ENCODE results near the gene GPR42. TPM values are rescaled to one million over a fixed set of nuclear protein-coding genes. Genes with fewer than 3 reads are reported as not detected.

Gene GPR42
- total and polyA plus RNA-seq, 2 donors (not counting 1 experiment from before 2014, with no cell fraction given), result 0.10 TPM; not detected in 1

- Histone ChIP-seq H3K9ac (ENCODE audit: low read length) (no peak overlapping the region), H3K79me2 (ENCODE audit: control insufficient read depth, insufficient read depth, low read length) (no peaks in the 10 kb centered on the region), H3K4me3 (ENCODE audit: control extremely low read depth in 1 of 5, extremely low read depth in 1 of 5, insufficient read depth in 1 of 5, low read depth in 2 of 5, low read length in 4 of 5) (no peak overlapping the region), H4K20me1 (ENCODE audit: control insufficient read depth, insufficient read depth, low read length, poor library complexity, severe bottlenecking) (no peaks in the 10 kb centered on the region), H3K9me3 (ENCODE audit: control extremely low read depth in 1 of 3, control insufficient read depth in 2 of 3, insufficient read depth in 1 of 3, low read length in 2 of 3) (no peaks in the 10 kb centered on the region), H3K4me1 (ENCODE audit: control insufficient read depth in 2 of 2, insufficient read depth in 2 of 2, low read length in 2 of 2) (peaks cover 2% of the 10 kb centered on the region in 2 donors), H2AFZ (ENCODE audit: insufficient read depth, low read depth, low read length, poor library complexity, severe bottlenecking) (no peak overlapping the region), H3K27ac (ENCODE audit: low read length in 2 of 2) (no peak overlapping the region), H3K27me3 (replicated peaks in 1 of 4; ENCODE audit: control extremely low read depth in 1 of 4, control insufficient read depth in 3 of 4, insufficient read depth in 4 of 4, low read length in 3 of 4) (peaks cover 0 to 4% (median 0%) of the 10 kb centered on the region in 4 experiments), H3K4me2 (replicated peaks; ENCODE audit: low read depth, low read length, poor library complexity, severe bottlenecking) (no peak overlapping the region), H3K36me3 (replicated peaks in 1 of 2; ENCODE audit: control extremely low read depth in 1 of 2, control insufficient read depth in 1 of 2, extremely low read depth in 1 of 2, insufficient read depth in 2 of 2, low read length in 1 of 2) (no peaks in the 10 kb centered on the region)
- intact Hi-C loops (cut with micrococcal nuclease), result no loop called here
- peaks cover 7% of the 10 kb centered on the region for H3K4me1 Mint-ChIP-seq
- no peaks in the 10 kb centered on the region for H3K27me3 Mint-ChIP-seq
- POLR2A ChIA-PET, result no interaction called here
- DNase-seq (no peak), ATAC-seq (ENCODE audit: low read depth) (no peak)
- no peak overlapping the region for H3K27ac Mint-ChIP-seq
- WGBS (ENCODE audit: insufficient coverage), result 95% methylated on average over 8 of the region's 8 CpGs
- TF ChIP-seq, protein P1, sequence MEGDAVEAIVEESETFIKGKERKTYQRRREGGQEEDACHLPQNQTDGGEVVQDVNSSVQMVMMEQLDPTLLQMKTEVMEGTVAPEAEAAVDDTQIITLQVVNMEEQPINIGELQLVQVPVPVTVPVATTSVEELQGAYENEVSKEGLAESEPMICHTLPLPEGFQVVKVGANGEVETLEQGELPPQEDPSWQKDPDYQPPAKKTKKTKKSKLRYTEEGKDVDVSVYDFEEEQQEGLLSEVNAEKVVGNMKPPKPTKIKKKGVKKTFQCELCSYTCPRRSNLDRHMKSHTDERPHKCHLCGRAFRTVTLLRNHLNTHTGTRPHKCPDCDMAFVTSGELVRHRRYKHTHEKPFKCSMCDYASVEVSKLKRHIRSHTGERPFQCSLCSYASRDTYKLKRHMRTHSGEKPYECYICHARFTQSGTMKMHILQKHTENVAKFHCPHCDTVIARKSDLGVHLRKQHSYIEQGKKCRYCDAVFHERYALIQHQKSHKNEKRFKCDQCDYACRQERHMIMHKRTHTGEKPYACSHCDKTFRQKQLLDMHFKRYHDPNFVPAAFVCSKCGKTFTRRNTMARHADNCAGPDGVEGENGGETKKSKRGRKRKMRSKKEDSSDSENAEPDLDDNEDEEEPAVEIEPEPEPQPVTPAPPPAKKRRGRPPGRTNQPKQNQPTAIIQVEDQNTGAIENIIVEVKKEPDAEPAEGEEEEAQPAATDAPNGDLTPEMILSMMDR (IDR thresholded peaks at IDR 0.05), result no peak
- no peak for TF ChIP-seq EZH2 (IDR thresholded peaks at IDR 0.05; ENCODE audit: borderline replicate concordance, insufficient read depth, low read depth, low read length, poor library complexity, severe bottlenecking)
- no peak overlapping the region for H3K4me3 Mint-ChIP-seq
- H3K9me3 Mint-ChIP-seq (ENCODE audit: insufficient read depth), result no peaks in the 10 kb centered on the region
- CTCF ChIA-PET, result interaction anchor here (1.0 kb wide), 1 partner anchor 92 kb away, joined by 3 read pairs; no protein-coding TSS in a partner anchor
Observed at GRCh38 chr19:35403116-35403760, 32.4 kb downstream of the GPR42 start.

DNA sequence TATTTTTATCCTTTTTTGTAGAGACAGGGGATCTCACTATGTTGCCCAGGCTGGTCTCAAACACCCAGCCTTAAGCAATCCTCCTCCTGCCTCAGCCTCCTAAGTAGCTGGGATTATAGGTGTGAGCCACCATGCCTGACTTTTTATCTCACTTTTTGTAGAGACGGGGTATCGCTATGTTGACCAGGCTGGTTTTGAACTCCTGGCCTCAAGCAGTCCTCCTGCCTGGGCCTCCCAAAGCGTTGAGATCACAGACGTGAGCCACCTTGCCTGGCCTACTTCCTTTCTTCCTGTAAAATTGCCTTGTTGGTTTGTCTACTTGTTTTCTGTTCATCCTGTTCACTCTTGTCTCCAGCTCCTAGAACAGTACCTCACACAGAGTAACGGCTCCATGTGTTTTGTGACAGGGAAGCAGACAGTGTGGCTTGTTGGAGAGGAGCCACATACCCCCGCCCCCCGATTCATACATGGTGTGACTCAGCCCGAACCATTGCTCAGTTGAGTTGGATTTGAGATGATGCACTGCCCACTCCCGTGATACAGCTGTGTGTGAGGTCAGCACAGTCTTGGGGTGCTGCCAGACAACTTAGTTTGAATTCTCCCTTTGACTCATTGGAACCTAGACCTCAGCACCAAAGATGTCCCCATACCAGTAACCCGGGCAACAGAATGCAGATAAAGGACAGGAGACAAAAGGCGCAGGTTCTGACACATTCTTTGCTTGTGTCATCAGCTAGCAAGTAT is 34.2 kb downstream of the GPR42 start:
- H2AFZ ChIP-seq (ENCODE audit: insufficient read depth, low read depth, low read length, poor library complexity, severe bottlenecking), result no peak overlapping the region
- CTCF ChIA-PET, result no interaction called here
- no peak overlapping the region for H3K27ac ChIP-seq (ENCODE audit: low read length in 2 of 2)
- no peaks in the 10 kb centered on the region for H3K9me3 Mint-ChIP-seq (ENCODE audit: insufficient read depth)
- no peak overlapping the region for H3K4me3 ChIP-seq (ENCODE audit: control extremely low read depth in 1 of 5, extremely low read depth in 1 of 5, insufficient read depth in 1 of 5, low read depth in 2 of 5, low read length in 4 of 5)
- no peaks in the 10 kb centered on the region for H3K9me3 ChIP-seq (ENCODE audit: control extremely low read depth in 1 of 3, control insufficient read depth in 2 of 3, insufficient read depth in 1 of 3, low read length in 2 of 3)
- H3K4me2 ChIP-seq (replicated peaks; ENCODE audit: low read depth, low read length, poor library complexity, severe bottlenecking), result no peak overlapping the region
- no peak for TF ChIP-seq EZH2 (IDR thresholded peaks at IDR 0.05; ENCODE audit: borderline replicate concordance, insufficient read depth, low read depth, low read length, poor library complexity, severe bottlenecking)
- TF ChIP-seq, protein P1 (IDR thresholded peaks at IDR 0.05), result no peak
- DNase-seq, result no peak
- ATAC-seq (ENCODE audit: low read depth), result no peak
- POLR2A ChIA-PET, result no interaction called here
- H3K4me1 Mint-ChIP-seq, result peaks cover 16% of the 10 kb centered on the region
- H3K27me3 ChIP-seq (replicated peaks in 1 of 4; ENCODE audit: control extremely low read depth in 1 of 4, control insufficient read depth in 3 of 4, insufficient read depth in 4 of 4, low read length in 3 of 4), result peaks cover 0 to 1% (median 0%) of the 10 kb centered on the region in 4 experiments
- H3K27ac Mint-ChIP-seq, result no peak overlapping the region
- H3K27me3 Mint-ChIP-seq, result no peaks in the 10 kb centered on the region
- WGBS (ENCODE audit: insufficient coverage), result 92% methylated on average over 6 of the region's 11 CpGs
- intact Hi-C loops (cut with micrococcal nuclease), result no loop called here
- H3K9ac ChIP-seq (ENCODE audit: low read length), result no peak overlapping the region
- H3K79me2 ChIP-seq (ENCODE audit: control insufficient read depth, insufficient read depth, low read length), result no peaks in the 10 kb centered on the region
- H4K20me1 ChIP-seq (ENCODE audit: control insufficient read depth, insufficient read depth, low read length, poor library complexity, severe bottlenecking), result no peaks in the 10 kb centered on the region
- H3K4me3 Mint-ChIP-seq, result no peak overlapping the region
- no peaks in the 10 kb centered on the region for H3K36me3 ChIP-seq (replicated peaks in 1 of 2; ENCODE audit: control extremely low read depth in 1 of 2, control insufficient read depth in 1 of 2, extremely low read depth in 1 of 2, insufficient read depth in 2 of 2, low read length in 1 of 2)
- peaks cover 8 to 10% of the 10 kb centered on the region in 2 donors for H3K4me1 ChIP-seq (ENCODE audit: control insufficient read depth in 2 of 2, insufficient read depth in 2 of 2, low read length in 2 of 2)

Data from B cell (primary cell).